Type B pancreatic cell (in vitro differentiated cells): ENCODE measurements around the gene KLHL35. TPM values are rescaled to one million over a fixed set of nuclear protein-coding genes. Genes with fewer than 3 reads are reported as not detected.

Source experiments
- DNase-seq: peaks from one replicate; pipeline ENCODE4 v3.0.0; 2021; ENCODE audit warnings: mixed read lengths; ENCODE audit not compliant: unreplicated experiment; ENCODE audit errors: extremely low spot score
- H3K27ac Mint-ChIP-seq: 2 replicates; pipeline ENCODE4 v1.8.0; 2021; ENCODE audit warnings: mild to moderate bottlenecking, mixed read lengths
- H3K27me3 Mint-ChIP-seq: 2 replicates; pipeline ENCODE4 v1.8.0; 2021; ENCODE audit warnings: mixed read lengths
- H3K36me3 Mint-ChIP-seq: 2 replicates; pipeline ENCODE4 v1.8.0; 2021; ENCODE audit warnings: mixed read lengths
- H3K4me1 Mint-ChIP-seq: one replicate; pipeline ENCODE4 v1.8.0; 2021; ENCODE audit warnings: mixed read lengths; ENCODE audit not compliant: unreplicated experiment
- H3K4me3 Mint-ChIP-seq: 2 replicates; pipeline ENCODE4 v1.8.0; 2021; ENCODE audit warnings: mild to moderate bottlenecking, mixed read lengths
- H3K9me3 Mint-ChIP-seq: 2 replicates; pipeline ENCODE4 v1.8.0; 2021; ENCODE audit warnings: mixed read lengths
- CTCF ChIP-seq: fragments of 200-600 bp; sonication (generic); conservative IDR thresholded peaks from 2 replicates; pipeline ENCODE4 v1.5.0; 2021; ENCODE audit warnings: antibody characterized with exemption, mild to moderate bottlenecking
- total RNA-seq: library from RNA; stranded (reverse); gene quantifications from 2 replicates; pipeline ENCODE4 v1.2.1, GENCODE V29; 2021; ENCODE audit warnings: low replicate concordance

Gene KLHL35
- total RNA-seq, 1 donor from 2014 or later = 1.6 TPM

- H3K4me1 Mint-ChIP-seq = peaks cover 40% of the 10 kb centered on the region
- H3K36me3 Mint-ChIP-seq = peaks cover 65% of the 10 kb centered on the region
- H3K4me3 Mint-ChIP-seq = peak overlapping the region; percentile 95
- peaks cover 4% of the 10 kb centered on the region for H3K9me3 Mint-ChIP-seq
- peak overlapping the region; percentile 71 for H3K27ac Mint-ChIP-seq
- H3K27me3 Mint-ChIP-seq = no peaks in the 10 kb centered on the region
- no peak for TF ChIP-seq CTCF
- DNase-seq = no peak
These were observed 28.9 kb downstream of the KLHL35 start for GRCh38 chr11:75403983-75404658.

GRCh38 chr11:75403037-75403436, 30.0 kb downstream of the KLHL35 start:
- peak overlapping the region; percentile 95 for H3K4me3 Mint-ChIP-seq
- peak overlapping the region; percentile 71 for H3K27ac Mint-ChIP-seq
- no peak for DNase-seq
- peaks cover 41% of the 10 kb centered on the region for H3K4me1 Mint-ChIP-seq
- H3K36me3 Mint-ChIP-seq = peaks cover 64% of the 10 kb centered on the region
- H3K27me3 Mint-ChIP-seq = no peaks in the 10 kb centered on the region
- no peak for TF ChIP-seq CTCF
- H3K9me3 Mint-ChIP-seq = peaks cover 4% of the 10 kb centered on the region

- H3K36me3 Mint-ChIP-seq = peaks cover 58% of the 10 kb centered on the region
- peak overlapping the region; percentile 71 for H3K27ac Mint-ChIP-seq
These were observed 30.8 kb downstream of the KLHL35 start for GRCh38 chr11:75402002-75402773.

GRCh38 chr11:75400146-75400865, 32.7 kb downstream of the KLHL35 start:
- H3K27ac Mint-ChIP-seq = peak overlapping the region; percentile 97
- H3K4me1 Mint-ChIP-seq = peaks cover 37% of the 10 kb centered on the region
- H3K36me3 Mint-ChIP-seq = peaks cover 44% of the 10 kb centered on the region
- no peak for TF ChIP-seq CTCF
- no peak for DNase-seq
- no peaks in the 10 kb centered on the region for H3K9me3 Mint-ChIP-seq
- peak overlapping the region; percentile 95 for H3K4me3 Mint-ChIP-seq
- H3K27me3 Mint-ChIP-seq = peaks cover 8% of the 10 kb centered on the region

More at GRCh38 chr11:75402002-75402773, 30.8 kb downstream of the KLHL35 start:
- DNase-seq = no peak
- H3K9me3 Mint-ChIP-seq = no peaks in the 10 kb centered on the region
- H3K4me3 Mint-ChIP-seq = peak overlapping the region; percentile 95
- H3K27me3 Mint-ChIP-seq = no peaks in the 10 kb centered on the region
- TF ChIP-seq CTCF = no peak
- H3K4me1 Mint-ChIP-seq = peaks cover 37% of the 10 kb centered on the region

- Mint-ChIP-seq H3K27me3 (peaks cover 11% of the 10 kb centered on the region), H3K9me3 (no peaks in the 10 kb centered on the region), H3K4me1 (peaks cover 37% of the 10 kb centered on the region), H3K27ac (peak within 1 kb of the TSS; percentile 97), H3K4me3 (peak within 1 kb of the TSS; percentile 95), H3K36me3 (peaks cover 43% of the 10 kb centered on the region)
- DNase-seq = peak; percentile 92
- TF ChIP-seq CTCF = peak; percentile 29
These were observed 33.5 kb downstream of the KLHL35 start, which contains the start of gene RPS3 for GRCh38 chr11:75399344-75400145. RPS3 (plus strand) TSS chr11:75399518; CDS start chr11:75399548, 30 bp downstream.
